Smooth muscle cell (in vitro differentiated cells): ENCODE data around the gene FAU. TPM values are rescaled to one million over a fixed set of nuclear protein-coding genes. Genes with fewer than 3 reads are reported as not detected.

Experiments used
- DNase-seq: peaks from one replicate; lab custom pipeline; 2025; ENCODE audit not compliant: unreplicated experiment; lab: John Stamatoyannopoulos, UW
- H2AFZ ChIP-seq: fragments of 200-600 bp; sonication (generic); 2 replicates; pipeline ENCODE4 v1.6.0; 2016; ENCODE audit warnings: antibody characterized with exemption, low read depth, mild to moderate bottlenecking
- H3F3A ChIP-seq: fragments of 200-600 bp; sonication (generic); 2 replicates; pipeline ENCODE4 v1.6.0; 2017; ENCODE audit warnings: antibody characterized with exemption, low read depth
- H3K27ac ChIP-seq: fragments of 200-600 bp; sonication (generic); 2 replicates; pipeline ENCODE4 v1.5.1; 2016; ENCODE audit warnings: low read depth, mild to moderate bottlenecking
- H3K27me3 ChIP-seq: fragments of 200-600 bp; sonication (generic); 2 replicates; pipeline ENCODE4 v1.6.1; 2016; ENCODE audit warnings: low read depth, mild to moderate bottlenecking
- H3K36me3 ChIP-seq: fragments of 200-600 bp; sonication (generic); 2 replicates; pipeline ENCODE4 v1.5.1; 2016; ENCODE audit warnings: low read depth
- H3K4me1 ChIP-seq: fragments of 200-600 bp; sonication (generic); 2 replicates; pipeline ENCODE4 v1.5.1; 2016; ENCODE audit warnings: low read depth
- H3K4me2 ChIP-seq: fragments of 200-600 bp; sonication (generic); 2 replicates; pipeline ENCODE4 v1.6.0; 2016; ENCODE audit warnings: mild to moderate bottlenecking
- H3K4me3 ChIP-seq: fragments of 200-600 bp; sonication (generic); 2 replicates; pipeline ENCODE4 v1.5.1; 2016; ENCODE audit warnings: mild to moderate bottlenecking
- H3K79me2 ChIP-seq: fragments of 200-600 bp; sonication (generic); 2 replicates; pipeline ENCODE4 v1.6.0; 2016; ENCODE audit warnings: low read depth, mild to moderate bottlenecking
- H3K9ac ChIP-seq: fragments of 200-600 bp; sonication (generic); 2 replicates; pipeline ENCODE4 v1.6.0; 2016; ENCODE audit warnings: low read depth
- H3K9me3 ChIP-seq: fragments of 200-600 bp; sonication (generic); replicated peaks from 2 replicates; pipeline ENCODE4 v1.5.1; 2016; ENCODE audit warnings: low read depth
- H4K20me1 ChIP-seq: fragments of 200-600 bp; sonication (generic); 2 replicates; pipeline ENCODE4 v1.6.0; 2016; ENCODE audit warnings: low read depth
- CTCF ChIP-seq: fragments of 200-600 bp; sonication (generic); IDR thresholded peaks from 2 replicates; pipeline ENCODE4 v1.5.1; 2017; ENCODE audit warnings: borderline replicate concordance, mild to moderate bottlenecking, antibody characterized with exemption; ENCODE audit not compliant: insufficient read depth, poor library complexity, severe bottlenecking
- WGBS: methylation state at CpG from one replicate; pipeline ENCODE4 v1.1.7; 2016; ENCODE audit warnings: low lambda C conversion rate; 5-methylcytosine and 5-hydroxymethylcytosine counted together
- polyA plus RNA-seq: library from polyadenylated mRNA; unstranded; fragments of >200 nt; fragmentation: Nextera tagmentation; extraction: Ambion mirVana; gene quantifications from 2 replicates; pipeline ENCODE4 v1.2.1, GENCODE V29; 2016
- total RNA-seq: library from RNA; depleted of rRNA; stranded (reverse); fragments of >200 nt; gene quantifications from 2 replicates; pipeline ENCODE4 v1.2.3, GENCODE V29; 2014

FAU gene
- total and polyA plus RNA-seq, 2 experiments from 2014 or later: 509 to 537 TPM

- no peak for DNase-seq
- H3K79me2 ChIP-seq: peaks cover 10% of the 10 kb centered on the region
- no peak overlapping the region for H3K9ac ChIP-seq
Observed at GRCh38 chr11:65089621-65090020, 32.3 kb downstream of the FAU start.

GRCh38 chr11:65087827-65088226, 34.1 kb downstream of the FAU start:
- Histone ChIP-seq H3K9ac (no peak overlapping the region), H3K4me3 (no peak overlapping the region), H3F3A (no peaks in the 10 kb centered on the region), H3K36me3 (no peaks in the 10 kb centered on the region), H2AFZ (no peak overlapping the region), H3K9me3 (no peaks in the 10 kb centered on the region), H3K4me1 (peaks cover 7% of the 10 kb centered on the region), H3K27me3 (no peaks in the 10 kb centered on the region), H3K27ac (no peak overlapping the region), H3K4me2 (no peak overlapping the region), H4K20me1 (no peaks in the 10 kb centered on the region), H3K79me2 (peaks cover 20% of the 10 kb centered on the region)
- no peak for TF ChIP-seq CTCF
- WGBS: 98% methylated on average over 15 of the region's 15 CpGs
- DNase-seq: no peak

More at GRCh38 chr11:65089621-65090020, 32.3 kb downstream of the FAU start:
- no peak for TF ChIP-seq CTCF
- H3K27ac ChIP-seq: no peak overlapping the region
- H2AFZ ChIP-seq: no peak overlapping the region
- H3K36me3 ChIP-seq: no peaks in the 10 kb centered on the region
- 97% methylated on average over 4 of the region's 4 CpGs for WGBS
- H3K4me3 ChIP-seq: no peak overlapping the region
- no peaks in the 10 kb centered on the region for H3K9me3 ChIP-seq
- H3K27me3 ChIP-seq: no peaks in the 10 kb centered on the region
- peaks cover 3% of the 10 kb centered on the region for H3K4me1 ChIP-seq
- no peaks in the 10 kb centered on the region for H3F3A ChIP-seq
- no peak overlapping the region for H3K4me2 ChIP-seq
- H4K20me1 ChIP-seq: no peaks in the 10 kb centered on the region

GRCh38 chr11:65087216-65087615, 34.7 kb downstream of the FAU start:
- Histone ChIP-seq H3K27ac (no peak overlapping the region), H4K20me1 (no peaks in the 10 kb centered on the region), H3K4me3 (no peak overlapping the region), H2AFZ (no peak overlapping the region), H3K27me3 (no peaks in the 10 kb centered on the region), H3K79me2 (peaks cover 25% of the 10 kb centered on the region), H3K4me1 (peaks cover 11% of the 10 kb centered on the region), H3K9me3 (no peaks in the 10 kb centered on the region), H3K36me3 (no peaks in the 10 kb centered on the region), H3F3A (no peaks in the 10 kb centered on the region), H3K9ac (no peak overlapping the region), H3K4me2 (no peak overlapping the region)
- 97% methylated on average over 11 of the region's 11 CpGs for WGBS
- no peak for TF ChIP-seq CTCF
- DNase-seq: no peak

GRCh38 chr11:65086809-65087208, 35.1 kb downstream of the FAU start:
- no peak for TF ChIP-seq CTCF
- no peaks in the 10 kb centered on the region for H3F3A ChIP-seq
- H3K4me3 ChIP-seq: no peak overlapping the region
- H3K9ac ChIP-seq: no peak overlapping the region
- H3K36me3 ChIP-seq: no peaks in the 10 kb centered on the region
- H3K27ac ChIP-seq: no peak overlapping the region
- peaks cover 28% of the 10 kb centered on the region for H3K79me2 ChIP-seq
- H3K27me3 ChIP-seq: no peaks in the 10 kb centered on the region
- no peak for DNase-seq
- H3K4me2 ChIP-seq: no peak overlapping the region
- no peaks in the 10 kb centered on the region for H4K20me1 ChIP-seq
- H3K9me3 ChIP-seq: no peaks in the 10 kb centered on the region
- 96% methylated on average over 9 of the region's 9 CpGs for WGBS
- no peak overlapping the region for H2AFZ ChIP-seq
- peaks cover 11% of the 10 kb centered on the region for H3K4me1 ChIP-seq
